NCI-H187 (cell line): Measurements from ENCODE around the gene NDUFA7.
"Not testable (repeated sequence)": the region's sequence is repeated elsewhere in the genome, so short reads cannot be mapped to it uniquely, and the experiment has no call there.

Experiments used
- DNase-seq, 2 experiments: peaks; one replicate each; lab custom pipeline; 2025; lab: John Stamatoyannopoulos, UW

Gene NDUFA7

GRCh38 chr19:8341504-8341903, 20.3 kb upstream of the NDUFA7 start:
- not testable (repeated sequence) for DNase-seq

DNA sequence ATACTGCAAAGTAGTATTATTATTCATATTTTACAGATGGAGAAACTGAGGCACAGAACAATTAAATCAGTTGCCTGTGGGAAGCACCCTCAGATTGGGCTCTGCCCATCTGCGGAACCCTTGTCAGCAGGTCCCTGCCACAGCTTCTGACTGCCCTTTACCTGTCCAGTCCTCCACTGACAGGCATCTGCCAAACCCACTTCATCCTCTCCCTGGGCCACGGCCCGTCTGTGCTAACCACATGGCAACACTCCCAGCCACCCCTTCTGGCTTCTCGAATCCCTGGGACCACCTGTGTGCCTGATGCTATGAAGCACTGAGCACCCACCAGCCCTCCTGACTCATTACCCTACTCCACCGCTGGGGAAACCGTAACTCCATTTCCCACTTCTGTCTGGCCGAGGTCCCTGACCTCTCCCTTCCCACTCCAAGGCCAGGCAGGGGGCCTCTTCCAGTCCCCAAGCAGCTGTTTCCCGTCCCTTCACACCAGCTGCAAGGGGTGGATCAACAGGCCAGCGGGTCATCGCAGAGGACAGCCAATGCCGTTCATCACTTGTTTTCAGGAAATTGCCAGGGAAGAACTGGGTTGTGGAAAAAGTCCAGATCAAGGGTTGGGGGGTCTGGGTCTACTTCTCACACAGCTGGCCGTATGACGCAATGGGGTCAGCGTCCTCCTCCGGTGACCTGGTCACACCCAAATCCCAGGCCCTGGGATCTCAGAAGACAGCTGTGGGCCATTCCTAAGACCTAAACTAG, 19.3 kb upstream of the NDUFA7 start:
- no peak for DNase-seq

GRCh38 chr19:8338835-8339234, 17.7 kb upstream of the NDUFA7 start:
- DNase-seq: no peak

- DNase-seq: no peak
These were observed 16.6 kb upstream of the NDUFA7 start for GRCh38 chr19:8337728-8338127.

GRCh38 chr19:8336660-8337059, 15.5 kb upstream of the NDUFA7 start:
- DNase-seq: no peak

GRCh38 chr19:8336072-8336569, 14.9 kb upstream of the NDUFA7 start:
- DNase-seq: no peak

- DNase-seq: no peak
These were observed 14.3 kb upstream of the NDUFA7 start for GRCh38 chr19:8335343-8336071.

- no peak for DNase-seq
These were observed 13.5 kb upstream of the NDUFA7 start for GRCh38 chr19:8334458-8335342.

- no peak for DNase-seq
These were observed 12.7 kb upstream of the NDUFA7 start for GRCh38 chr19:8333767-8334457.

- no peak for DNase-seq
These were observed 12.0 kb upstream of the NDUFA7 start for GRCh38 chr19:8332976-8333766.

DNA sequence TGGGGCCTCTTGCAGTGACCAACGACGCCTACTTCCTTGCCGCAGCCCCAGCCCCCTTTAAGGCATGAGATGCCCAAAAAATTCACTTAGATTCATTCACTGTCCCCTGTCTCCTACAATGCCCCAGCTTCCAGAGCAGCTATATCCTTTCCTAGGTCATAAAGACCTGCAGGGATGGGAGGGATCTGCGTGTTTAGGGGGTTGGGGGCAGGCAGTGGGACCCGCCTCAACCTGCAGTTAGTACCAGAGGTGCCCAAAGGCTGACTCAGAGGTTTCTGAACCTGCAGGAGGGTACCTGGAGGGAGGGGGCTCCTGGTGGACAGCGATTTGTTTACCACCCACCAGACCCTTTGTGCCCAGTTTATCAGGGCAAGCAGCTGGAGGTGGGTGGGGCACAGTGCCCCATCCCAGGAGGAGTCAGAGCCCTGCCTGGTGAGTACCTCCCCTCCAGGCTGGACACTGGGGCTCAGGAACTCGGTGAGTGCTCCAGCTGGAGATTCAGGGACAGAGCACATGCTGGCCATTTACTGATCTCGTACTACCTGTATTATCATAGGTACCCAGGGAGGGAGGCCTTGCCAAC, 10.2 kb upstream of the NDUFA7 start:
- no peak for DNase-seq

DNA sequence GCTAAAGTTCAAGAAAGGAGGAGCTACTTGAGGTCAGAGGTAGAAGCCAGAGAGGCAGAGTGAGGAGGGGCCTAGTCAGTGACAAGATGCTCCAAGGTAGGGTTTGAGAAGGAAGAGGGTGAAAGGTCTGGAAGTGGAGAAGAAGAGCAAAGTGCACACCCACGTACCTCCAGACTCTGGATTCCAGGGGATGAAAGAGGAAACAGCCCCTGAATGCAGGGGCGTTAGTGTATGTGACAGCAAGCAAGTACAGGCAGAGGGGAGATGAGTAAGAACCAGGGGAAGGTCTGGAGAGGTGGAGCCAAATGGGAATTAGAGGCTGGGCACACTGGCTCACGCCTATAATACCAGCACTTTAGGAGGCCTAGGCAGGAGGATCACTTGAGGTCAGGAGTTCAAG, 8.8 kb upstream of the NDUFA7 start:
- DNase-seq: no peak

DNA sequence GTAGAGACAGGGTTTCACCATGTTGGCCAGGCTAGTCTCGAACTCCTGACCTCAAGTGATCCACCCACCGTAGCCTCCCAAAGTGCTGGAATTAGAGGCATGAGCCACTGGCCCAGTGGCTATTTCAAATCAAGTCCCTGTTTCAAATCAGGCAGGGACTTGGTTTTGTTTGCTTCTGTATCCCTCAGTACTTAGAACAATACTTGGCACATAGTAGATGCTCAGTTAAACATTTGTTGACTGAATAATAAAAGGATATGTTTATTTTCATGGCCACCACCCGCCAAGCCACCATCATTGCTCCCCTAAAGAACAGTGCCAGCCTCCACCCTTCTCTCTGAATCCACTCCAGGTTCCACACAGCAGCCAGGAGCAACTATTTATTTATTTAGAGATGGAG, 4.3 kb upstream of the NDUFA7 start:
- no peak for DNase-seq

DNA sequence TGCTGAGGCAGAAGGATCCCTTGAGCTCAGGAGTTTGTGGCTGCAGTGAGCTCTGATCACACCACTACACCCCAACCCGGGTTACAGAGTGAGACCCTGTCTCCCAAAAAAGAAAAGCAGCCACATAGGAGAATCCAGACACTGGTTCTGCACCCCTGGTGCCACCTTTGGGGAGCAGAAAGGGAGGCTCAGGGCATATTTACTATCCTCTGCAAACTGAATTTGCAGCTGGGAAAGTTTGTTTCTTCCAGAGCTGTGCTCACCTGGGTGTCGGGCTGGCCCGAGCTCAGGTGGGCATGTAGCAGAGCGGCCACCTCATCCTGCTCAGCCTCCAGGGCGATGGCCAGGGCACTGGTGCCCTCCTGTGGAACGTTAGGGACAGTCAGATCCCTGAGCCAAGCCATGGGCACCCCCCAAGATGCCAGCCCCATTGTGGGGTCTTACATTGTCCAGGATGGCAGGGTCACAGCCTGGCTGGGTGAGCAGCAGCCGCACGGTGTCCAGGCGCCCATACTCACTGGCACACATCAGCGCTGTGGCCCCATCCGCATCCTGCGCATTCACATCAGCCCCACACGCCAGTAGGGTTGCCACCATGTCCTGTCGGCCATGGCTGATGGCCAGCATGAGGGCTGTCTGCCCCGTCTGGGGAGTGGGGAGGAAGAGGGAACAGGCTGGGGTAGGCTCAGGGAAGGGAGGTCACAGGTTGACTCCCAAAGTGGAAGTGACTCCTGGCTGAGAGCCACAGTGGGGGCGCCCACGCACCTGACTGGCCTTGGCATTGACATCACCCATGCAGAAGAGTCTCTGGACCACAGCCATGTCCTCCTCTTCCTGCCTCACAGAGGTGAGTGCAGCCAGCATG, 3.2 kb upstream of the NDUFA7 start:
- no peak for DNase-seq

DNA sequence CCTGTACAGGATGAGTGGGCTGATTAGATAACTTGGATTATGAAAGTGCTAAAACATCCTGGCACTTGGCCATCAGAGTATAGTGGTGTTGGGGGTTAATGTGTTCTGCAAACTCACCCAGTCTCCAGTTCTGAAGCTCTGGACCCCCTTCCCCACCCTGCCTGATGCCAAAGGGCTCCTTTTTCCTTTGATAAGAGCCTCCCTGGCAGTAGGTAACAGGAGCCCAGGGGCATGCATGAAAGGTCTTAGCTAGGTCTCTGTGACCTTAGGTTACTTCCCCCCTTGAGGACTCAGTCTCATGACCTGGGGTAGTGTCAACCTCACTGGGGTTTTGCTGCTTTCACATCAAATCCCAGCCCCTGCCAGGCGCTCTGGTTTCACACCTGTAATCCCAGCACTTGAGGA, 2.6 kb upstream of the NDUFA7 start:
- DNase-seq: no peak

DNA sequence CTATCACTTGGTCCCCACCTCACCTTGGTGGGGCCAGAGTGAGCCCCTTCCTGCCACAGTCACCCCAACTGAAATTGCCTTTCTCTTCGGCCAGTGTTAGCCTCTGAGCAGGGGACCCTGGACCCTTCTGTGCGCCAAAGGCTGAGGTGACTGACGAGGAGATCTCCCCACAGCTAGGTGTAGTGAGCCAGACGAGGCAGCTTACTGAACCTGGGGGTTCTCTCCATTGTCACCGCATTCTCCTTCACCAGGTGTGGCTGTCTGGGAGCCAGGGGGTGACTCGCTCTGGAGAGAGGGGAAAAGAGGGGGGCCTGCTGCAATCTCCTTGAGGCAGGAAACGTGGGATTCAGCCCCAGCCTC, 1.4 kb upstream of the NDUFA7 start:
- DNase-seq: no peak

DNA sequence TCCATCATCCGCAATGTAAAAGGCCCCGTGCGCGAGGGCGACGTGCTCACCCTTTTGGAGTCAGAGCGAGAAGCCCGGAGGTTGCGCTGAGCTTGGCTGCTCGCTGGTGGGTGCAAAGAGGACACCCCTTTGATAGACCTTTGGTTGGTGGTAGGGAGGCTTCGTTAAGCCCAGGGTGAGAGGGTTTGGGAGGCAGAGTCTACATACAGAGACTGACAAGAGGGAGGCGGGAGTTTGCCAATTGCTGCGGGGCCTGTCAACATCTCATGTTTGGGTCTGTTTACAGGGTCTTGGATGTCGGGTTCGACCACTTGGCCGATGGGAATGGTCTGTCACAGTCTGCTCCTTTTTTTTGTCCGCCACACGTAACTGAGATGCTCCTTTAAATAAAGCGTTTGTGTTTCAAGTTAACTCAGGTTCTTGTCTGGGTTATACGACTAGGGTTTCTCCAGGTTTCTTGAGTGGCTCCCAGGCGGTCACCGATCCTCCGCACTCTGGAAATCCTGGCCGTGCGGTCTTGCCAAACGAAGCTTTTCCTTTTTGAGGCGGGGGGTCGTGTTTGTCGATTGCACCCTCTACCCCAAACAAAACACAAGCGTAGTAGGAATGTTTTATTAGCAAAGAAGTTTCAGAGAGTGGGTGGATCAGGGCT, 937 bp upstream of the NDUFA7 start:
- no peak for DNase-seq

DNA sequence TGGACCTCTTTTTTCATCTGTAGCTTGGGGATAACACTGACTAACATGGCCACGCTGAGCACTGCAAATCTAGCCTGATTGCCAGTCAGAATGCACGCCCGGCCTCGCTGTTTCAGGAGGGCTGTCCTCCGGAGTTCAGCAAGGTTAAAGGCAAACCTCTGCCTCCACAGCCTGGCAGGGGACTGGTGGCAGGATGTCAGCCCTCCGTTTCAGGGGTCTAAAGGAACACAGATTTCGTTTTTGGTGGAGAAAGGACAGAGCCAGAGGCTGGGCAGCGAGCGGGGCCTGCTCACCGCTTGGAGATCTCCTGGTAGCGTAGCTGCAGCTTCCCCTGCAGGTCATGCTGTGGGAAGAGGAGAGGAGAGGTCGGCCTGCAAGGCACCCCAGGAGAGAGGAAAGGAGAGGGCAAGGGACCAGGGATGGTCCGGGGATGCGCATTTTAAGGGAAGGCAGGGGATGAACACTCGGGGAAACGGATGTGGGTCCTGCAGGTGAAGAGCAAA, 560 bp downstream of the NDUFA7 start:
- no peak for DNase-seq
